Adrenal gland (tissue), 5 donors: ENCODE results near the gene ARPP21.

Experiments
- POLR2A ChIP-seq, 2 donors: fragments of 450-650 bp; IDR thresholded peaks; one replicate each; pipeline ENCODE4 v1.6.1; 2017; ENCODE audit warnings: antibody characterized with exemption in 2 of 2, mild to moderate bottlenecking in 2 of 2, moderate library complexity in 1 of 2
- TF ChIP-seq, protein P1 (sequence below), 6 experiments: fragments of 450-650 bp in 4 of 6; fragments of 200-600 bp in 2 of 6; sonication (generic) in 1 of 6; IDR thresholded peaks; 1 replicate in 5 of 6; 2 replicates in 1 of 6; pipeline versions ENCODE4 v1.5.1 to v1.8.0; 2016 to 2021; ENCODE audit warnings: antibody characterized with exemption in 6 of 6, mild to moderate bottlenecking in 2 of 6, moderate library complexity in 1 of 6
- donor health status: DM: no; HTN: no; CAD: no.

DNA sequence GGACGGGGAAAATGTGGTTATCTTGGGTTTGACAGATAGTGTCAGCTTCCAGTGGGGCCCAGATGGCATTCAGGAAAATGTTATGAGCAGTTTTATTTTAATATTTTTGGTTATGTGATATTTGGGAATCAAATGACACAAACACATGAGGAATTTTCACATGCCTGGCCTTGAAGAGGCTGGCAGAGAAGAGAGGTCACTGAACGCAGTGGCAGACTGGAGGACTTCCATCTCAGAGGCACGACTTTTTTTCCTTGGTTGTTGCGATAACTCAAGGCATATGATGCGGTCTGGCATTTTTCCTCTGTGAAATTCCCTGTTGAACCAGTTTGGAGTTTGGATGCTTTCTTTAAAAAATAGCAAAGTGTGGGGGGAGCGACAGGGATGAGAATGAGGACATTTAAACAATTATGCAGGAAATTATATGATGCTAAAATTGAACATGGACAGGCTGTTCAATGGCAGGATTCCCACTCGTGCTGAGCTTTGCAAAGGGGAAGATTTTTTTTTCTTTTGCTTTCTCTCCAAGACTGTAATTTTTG, 36.9 kb upstream of the ARPP21 start:
- TF ChIP-seq, protein P1, sequence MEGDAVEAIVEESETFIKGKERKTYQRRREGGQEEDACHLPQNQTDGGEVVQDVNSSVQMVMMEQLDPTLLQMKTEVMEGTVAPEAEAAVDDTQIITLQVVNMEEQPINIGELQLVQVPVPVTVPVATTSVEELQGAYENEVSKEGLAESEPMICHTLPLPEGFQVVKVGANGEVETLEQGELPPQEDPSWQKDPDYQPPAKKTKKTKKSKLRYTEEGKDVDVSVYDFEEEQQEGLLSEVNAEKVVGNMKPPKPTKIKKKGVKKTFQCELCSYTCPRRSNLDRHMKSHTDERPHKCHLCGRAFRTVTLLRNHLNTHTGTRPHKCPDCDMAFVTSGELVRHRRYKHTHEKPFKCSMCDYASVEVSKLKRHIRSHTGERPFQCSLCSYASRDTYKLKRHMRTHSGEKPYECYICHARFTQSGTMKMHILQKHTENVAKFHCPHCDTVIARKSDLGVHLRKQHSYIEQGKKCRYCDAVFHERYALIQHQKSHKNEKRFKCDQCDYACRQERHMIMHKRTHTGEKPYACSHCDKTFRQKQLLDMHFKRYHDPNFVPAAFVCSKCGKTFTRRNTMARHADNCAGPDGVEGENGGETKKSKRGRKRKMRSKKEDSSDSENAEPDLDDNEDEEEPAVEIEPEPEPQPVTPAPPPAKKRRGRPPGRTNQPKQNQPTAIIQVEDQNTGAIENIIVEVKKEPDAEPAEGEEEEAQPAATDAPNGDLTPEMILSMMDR (IDR thresholded peaks at IDR 0.05): no peak
- TF ChIP-seq POLR2A (IDR thresholded peaks at IDR 0.05): no peak
